GM21528 (cell line): ENCODE results near the gene CTDP1.

Source experiments
- ATAC-seq: cut with Tn5 transposase; IDR thresholded peaks from one replicate; pipeline ENCODE4 v1.9.1; 2021; ENCODE audit warnings: mild to moderate bottlenecking, moderate library complexity; ENCODE audit not compliant: unreplicated experiment, low FRiP score

Gene CTDP1

GRCh38 chr18:79679552-79680099 is at the start of gene CTDP1:
Gene CTDP1, plus strand, starts transcription at chr18:79679803. Its CDS starts 145 bp downstream, at chr18:79679948.
- peak; percentile 68 for ATAC-seq

GRCh38 chr18:79630281-79631095 is 49.1 kb upstream of the CTDP1 start:
- ATAC-seq, result no peak

- no peak for ATAC-seq
Observed at GRCh38 chr18:79631096-79631507, 48.5 kb upstream of the CTDP1 start.

- ATAC-seq, result no peak
Observed at GRCh38 chr18:79631761-79632446, 47.7 kb upstream of the CTDP1 start.

- no peak for ATAC-seq
Observed at GRCh38 chr18:79632765-79633164, 46.8 kb upstream of the CTDP1 start.

- ATAC-seq, result no peak
Observed at GRCh38 chr18:79634186-79634585, 45.4 kb upstream of the CTDP1 start.

GRCh38 chr18:79634593-79635426 is 44.8 kb upstream of the CTDP1 start:
- ATAC-seq, result no peak

GRCh38 chr18:79635427-79635726 is 44.2 kb upstream of the CTDP1 start:
- ATAC-seq, result no peak

- no peak for ATAC-seq
Observed at GRCh38 chr18:79637181-79637920, 42.3 kb upstream of the CTDP1 start.

- ATAC-seq, result no peak
Observed at GRCh38 chr18:79637921-79638909, 41.4 kb upstream of the CTDP1 start.

- no peak for ATAC-seq
Observed at GRCh38 chr18:79639072-79639829, 40.4 kb upstream of the CTDP1 start.

GRCh38 chr18:79640064-79640672 is 39.4 kb upstream of the CTDP1 start:
- ATAC-seq, result no peak

GRCh38 chr18:79640875-79641274 is 38.7 kb upstream of the CTDP1 start:
- ATAC-seq, result no peak

GRCh38 chr18:79641722-79642497 is 37.7 kb upstream of the CTDP1 start:
- ATAC-seq, result no peak

GRCh38 chr18:79642626-79643025 is 37.0 kb upstream of the CTDP1 start:
- ATAC-seq, result no peak

- no peak for ATAC-seq
Observed at GRCh38 chr18:79643054-79643984, 36.3 kb upstream of the CTDP1 start.
